Amygdala (tissue), 56 donors: ENCODE results near the gene PHACTR4.
"Not testable (repeated sequence)": the region's sequence is repeated elsewhere in the genome, so short reads cannot be mapped to it uniquely, and the experiment has no call there.

Experiments
- DNase-seq, 56 donors: peaks; one replicate each; lab custom pipeline; 2025; lab: John Stamatoyannopoulos, UW

Gene PHACTR4

GRCh38 chr1:28370239-28371009, 884 bp downstream of the PHACTR4 start:
- DNase-seq, result peak in 16 of 56 donors; percentile 2 to 34 (median 16)

- DNase-seq, result no peak
Measured at GRCh38 chr1:28371010-28371377, 1.5 kb downstream of the PHACTR4 start.

DNA sequence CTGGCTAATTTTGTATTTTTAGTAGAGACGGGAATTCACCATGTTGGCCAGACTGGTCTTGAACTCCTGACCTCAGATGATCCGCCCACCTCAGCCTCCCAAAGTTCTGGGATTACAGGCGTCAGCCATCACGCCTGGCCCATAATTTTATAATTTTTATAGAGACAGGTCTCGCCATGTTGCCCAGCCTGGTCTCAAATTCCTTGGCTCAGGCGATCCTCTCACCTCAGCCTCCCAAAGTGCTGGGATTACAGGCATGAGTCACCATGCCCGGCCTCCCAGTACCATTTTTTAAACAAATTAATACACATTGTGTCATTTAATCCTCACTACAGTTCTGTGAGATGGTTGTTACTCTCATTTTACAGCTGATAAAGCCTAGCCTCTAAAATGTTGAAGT, 3.9 kb downstream of the PHACTR4 start:
- not testable (repeated sequence) for DNase-seq

GRCh38 chr1:28374297-28374696, 4.8 kb downstream of the PHACTR4 start:
- no peak for DNase-seq

DNA sequence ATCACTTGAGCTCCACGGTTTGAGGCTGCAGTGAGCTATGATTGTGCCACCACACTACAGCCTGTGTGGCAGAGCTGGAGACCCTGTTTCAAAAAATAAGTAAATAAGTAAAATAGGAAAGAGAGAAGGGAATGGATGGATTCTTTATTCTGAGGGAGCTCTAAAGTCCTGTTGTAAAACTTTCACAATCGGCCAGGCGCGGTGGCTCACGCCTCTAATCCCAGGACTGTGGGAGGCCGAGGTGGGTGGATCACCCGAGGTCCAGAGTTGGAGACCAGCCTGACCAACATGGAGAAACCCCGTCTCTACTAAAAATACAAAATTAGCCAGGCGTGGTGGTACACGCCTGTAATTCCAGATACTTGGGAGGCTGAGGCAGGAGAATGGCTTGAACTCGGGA, 6.1 kb downstream of the PHACTR4 start:
- DNase-seq, result not testable (repeated sequence)

DNA sequence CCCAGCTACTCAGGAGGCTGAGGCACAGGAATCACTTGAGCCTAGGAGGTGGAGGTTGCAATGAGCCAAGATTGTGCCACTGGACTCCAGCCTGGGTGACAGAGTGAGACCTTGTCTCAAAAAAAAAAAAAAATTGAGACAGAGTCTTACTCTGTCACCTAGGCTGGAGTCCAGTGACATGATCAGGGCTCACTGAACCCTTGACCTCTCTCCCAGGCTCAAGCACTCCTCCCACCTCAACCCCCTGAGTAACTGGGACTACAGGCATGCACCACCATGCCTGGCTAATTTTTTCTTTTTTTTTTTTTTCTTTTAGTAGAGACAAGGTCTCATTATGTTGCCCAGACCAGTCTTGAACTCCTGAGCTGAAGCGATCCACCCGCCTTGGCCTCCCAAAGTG, 6.7 kb downstream of the PHACTR4 start:
- not testable (repeated sequence) for DNase-seq

DNA sequence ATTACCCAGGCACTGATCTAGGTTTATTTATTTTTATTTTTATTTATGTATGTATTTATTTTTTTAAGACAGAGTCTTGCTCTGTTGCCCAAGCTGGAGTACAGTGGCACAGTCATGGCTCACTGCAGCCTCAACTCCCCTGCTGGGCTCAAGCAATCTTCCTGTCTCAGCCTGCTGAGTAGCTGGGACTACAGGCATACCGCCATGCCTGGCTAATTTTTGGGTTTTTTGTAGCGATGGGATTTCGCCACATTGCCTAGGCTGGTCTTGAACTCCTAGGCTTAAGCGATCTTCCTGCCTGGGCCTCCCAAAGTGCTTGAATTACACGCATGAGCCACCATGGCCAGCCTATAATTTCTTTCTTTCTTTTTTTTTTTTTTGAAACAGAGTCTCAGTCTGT, 9.4 kb downstream of the PHACTR4 start:
- no peak for DNase-seq

DNA sequence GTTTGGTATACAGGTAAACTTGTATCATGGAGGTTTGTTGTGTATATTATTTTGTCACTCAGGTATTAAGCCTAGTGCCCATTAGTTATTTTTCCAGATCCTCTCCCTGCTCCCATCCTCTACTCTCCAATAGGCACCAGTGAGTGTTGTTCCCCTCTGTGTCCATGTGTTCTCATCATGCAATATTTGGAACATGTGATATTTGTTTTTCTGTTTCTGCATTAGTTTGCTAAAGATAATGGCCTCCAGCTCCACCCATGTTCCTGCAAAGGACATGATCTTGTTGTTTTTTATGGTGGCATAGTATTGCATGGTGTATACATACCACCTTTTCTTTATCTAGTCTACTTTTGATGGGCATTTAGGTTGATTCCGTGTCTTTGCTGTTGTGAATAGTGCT, 10.9 kb downstream of the PHACTR4 start:
- DNase-seq, result no peak

- DNase-seq, result not testable (repeated sequence)
Measured at GRCh38 chr1:28383785-28384184, 14.2 kb downstream of the PHACTR4 start.

GRCh38 chr1:28392027-28392652, 22.6 kb downstream of the PHACTR4 start:
- no peak for DNase-seq

- no peak for DNase-seq
Measured at GRCh38 chr1:28394136-28394535, 24.6 kb downstream of the PHACTR4 start.

- DNase-seq, result no peak
Measured at GRCh38 chr1:28395181-28395580, 25.6 kb downstream of the PHACTR4 start.

GRCh38 chr1:28401760-28402159, 32.2 kb downstream of the PHACTR4 start:
- DNase-seq, result no peak

DNA sequence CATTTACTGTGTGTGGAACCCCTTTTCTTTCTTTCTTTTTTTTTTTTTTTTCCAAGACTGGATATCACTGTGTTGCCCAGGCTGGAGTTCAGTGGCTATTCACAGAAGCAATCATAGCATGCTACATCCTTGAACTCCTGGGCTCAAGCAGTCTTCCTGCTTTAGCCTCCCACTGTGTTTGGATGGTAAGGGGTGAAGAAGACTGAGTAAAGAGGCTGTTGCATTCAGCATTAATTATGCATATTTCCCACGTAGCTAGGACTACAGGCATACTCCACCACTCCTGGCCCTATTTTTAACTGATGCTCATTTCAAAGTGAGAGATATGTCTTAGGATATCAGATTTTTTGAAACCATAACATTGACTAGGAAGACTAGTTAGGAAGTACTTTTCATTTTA, 39.5 kb downstream of the PHACTR4 start:
- no peak for DNase-seq

DNA sequence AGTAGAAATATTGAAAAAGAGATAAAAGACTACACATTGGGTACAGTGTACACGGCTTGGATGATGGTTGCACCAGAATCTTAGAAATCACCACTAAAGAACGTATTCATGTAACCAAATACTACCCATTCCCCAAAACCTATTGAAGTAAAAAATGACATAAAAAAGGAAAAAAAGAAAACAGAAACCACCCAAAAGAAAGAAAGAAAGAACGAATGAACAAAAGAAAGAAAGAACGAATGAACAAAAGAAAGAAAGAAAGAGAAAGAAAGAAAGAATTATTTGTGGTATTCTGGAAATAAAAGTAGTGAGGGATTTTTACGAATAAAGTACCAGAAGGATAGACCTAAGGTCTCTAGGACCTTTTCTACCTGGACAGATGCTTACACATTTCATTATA, 42.1 kb downstream of the PHACTR4 start:
- DNase-seq, result no peak

GRCh38 chr1:28412731-28413130, 43.2 kb downstream of the PHACTR4 start:
- no peak for DNase-seq

- no peak for DNase-seq
Measured at GRCh38 chr1:28416509-28417194, 47.1 kb downstream of the PHACTR4 start.

DNA sequence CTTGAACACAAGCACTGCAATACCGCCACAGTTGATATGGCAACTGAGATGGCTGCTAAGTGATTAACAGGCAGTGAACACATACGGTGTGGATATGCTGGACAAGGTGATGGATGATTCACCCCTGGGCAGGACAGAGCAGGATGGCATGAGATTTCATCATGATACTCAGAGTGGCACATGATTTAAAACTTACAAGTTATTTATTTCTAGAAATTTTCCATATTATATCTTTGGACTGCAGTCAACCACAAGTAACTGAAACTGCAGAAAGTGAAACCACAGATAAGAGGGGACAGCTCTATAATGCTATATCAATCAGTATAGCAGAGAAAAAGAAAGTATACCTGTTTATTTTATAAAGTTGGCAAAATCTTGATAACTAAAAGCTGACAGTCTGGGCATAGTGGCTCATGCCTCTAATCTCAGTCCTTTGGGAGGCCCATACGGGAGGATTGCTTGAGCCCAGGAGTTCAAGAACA, 47.9 kb downstream of the PHACTR4 start:
- no peak for DNase-seq

- no peak for DNase-seq
Measured at GRCh38 chr1:28417926-28418637, 48.5 kb downstream of the PHACTR4 start.

DNA sequence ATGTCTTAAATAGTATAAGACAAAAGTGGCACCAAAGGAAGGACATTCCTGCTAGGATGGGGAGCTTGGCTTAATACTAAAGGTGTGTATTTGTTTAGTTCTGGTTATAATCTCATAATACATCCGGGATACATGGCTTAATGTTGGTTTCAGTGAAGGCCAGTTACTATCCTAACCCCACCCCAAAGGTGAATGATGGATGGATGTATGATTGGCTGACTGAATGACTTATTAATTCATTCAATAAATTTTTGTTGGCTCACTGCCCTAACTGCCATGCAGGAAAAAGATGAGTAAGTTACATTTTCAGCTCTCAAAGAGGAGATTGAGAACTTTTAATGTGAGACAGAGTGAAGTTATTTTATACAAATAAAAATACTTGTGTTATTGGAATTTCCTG, 52.2 kb downstream of the PHACTR4 start:
- DNase-seq, result no peak

DNA sequence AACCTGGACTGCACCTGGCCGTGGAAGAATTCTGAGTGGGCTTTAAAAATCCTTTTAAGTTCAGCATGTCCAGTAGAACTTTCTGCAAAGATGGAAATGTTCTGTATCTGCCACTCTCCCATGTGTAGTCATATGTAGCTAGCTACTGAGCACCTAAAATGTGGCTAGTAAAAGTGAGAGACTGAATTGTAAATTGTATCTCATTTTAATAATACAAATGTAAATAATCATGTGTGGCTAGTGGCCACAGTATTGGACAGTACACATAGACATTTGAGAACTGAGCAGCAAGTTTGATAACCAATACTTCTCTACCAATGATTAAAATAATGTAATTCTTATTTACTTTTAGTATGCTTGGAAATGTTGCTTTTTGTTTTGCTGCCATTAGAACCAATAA, 57.3 kb downstream of the PHACTR4 start:
- DNase-seq, result no peak
